NB4 (cell line): Measurements from ENCODE around the gene CPS1.

Experiments used
- CTCF ChIP-seq: IDR thresholded peaks from one replicate; pipeline ENCODE4 v1.5.1; 2012; ENCODE audit warnings: low read depth, low read length
- MAX ChIP-seq: IDR thresholded peaks from 2 replicates; pipeline ENCODE4 v1.6.1; 2011; ENCODE audit warnings: low read depth, low read length
- POLR2A ChIP-seq: IDR thresholded peaks from 2 replicates; pipeline ENCODE4 v1.6.1; 2011; ENCODE audit warnings: mild to moderate bottlenecking; ENCODE audit not compliant: insufficient read length; ENCODE audit errors: extremely low read depth

- TF ChIP-seq CTCF: no peak
- no peak for TF ChIP-seq MAX
- TF ChIP-seq POLR2A: no peak
Measured at GRCh38 chr2:210540471-210540870, 15.9 kb upstream of the CPS1 start.
